Fibroblast of skin of left biceps (primary cell): ENCODE measurements around the gene CDC40.
"Not testable (repeated sequence)": the region's sequence is repeated elsewhere in the genome, so short reads cannot be mapped to it uniquely, and the experiment has no call there.

ENCODE experiments used
- DNase-seq, 2 experiments: peaks; one replicate each; pipeline ENCODE4 v3.0.0-alpha.2; 2013; ENCODE audit warnings: low read depth in 2 of 2

The CDC40 gene

GRCh38 chr6:110201151-110201884, 21.1 kb downstream of the CDC40 start:
- no peak for DNase-seq

GRCh38 chr6:110207652-110208051, 27.4 kb downstream of the CDC40 start:
- DNase-seq, result no peak

- DNase-seq, result no peak
These were observed 31.5 kb downstream of the CDC40 start for GRCh38 chr6:110211753-110212152.

GRCh38 chr6:110214338-110214737, 34.1 kb downstream of the CDC40 start:
- DNase-seq, result no peak

- no peak for DNase-seq
These were observed 35.9 kb downstream of the CDC40 start for GRCh38 chr6:110216140-110216539.

GRCh38 chr6:110217266-110217665, 37.0 kb downstream of the CDC40 start:
- DNase-seq, result no peak

GRCh38 chr6:110221738-110222137, 41.5 kb downstream of the CDC40 start:
- no peak for DNase-seq

GRCh38 chr6:110226261-110226660, 46.0 kb downstream of the CDC40 start:
- no peak for DNase-seq

GRCh38 chr6:110232450-110232849, 52.2 kb downstream of the CDC40 start:
- DNase-seq, result no peak

GRCh38 chr6:110233770-110234374, 53.6 kb downstream of the CDC40 start:
- no peak for DNase-seq

GRCh38 chr6:110236007-110236406, 55.8 kb downstream of the CDC40 start:
- not testable (repeated sequence) for DNase-seq

- no peak for DNase-seq
These were observed 59.5 kb downstream of the CDC40 start for GRCh38 chr6:110239526-110240274.

GRCh38 chr6:110244621-110245020, 64.4 kb downstream of the CDC40 start:
- not testable (repeated sequence) for DNase-seq

- DNase-seq, result no peak
These were observed 66.2 kb downstream of the CDC40 start for GRCh38 chr6:110246378-110246777.

GRCh38 chr6:110246900-110247546, 66.8 kb downstream of the CDC40 start:
- DNase-seq, result no peak

- DNase-seq, result no peak
These were observed 69.8 kb downstream of the CDC40 start for GRCh38 chr6:110250058-110250457.

GRCh38 chr6:110250838-110251237, 70.6 kb downstream of the CDC40 start:
- DNase-seq, result no peak

- no peak for DNase-seq
These were observed 75.1 kb downstream of the CDC40 start for GRCh38 chr6:110255211-110255750.

GRCh38 chr6:110256366-110256765, 76.1 kb downstream of the CDC40 start:
- DNase-seq, result no peak

- DNase-seq, result no peak
These were observed 85.0 kb downstream of the CDC40 start for GRCh38 chr6:110265273-110265672.

GRCh38 chr6:110266996-110267395, 86.8 kb downstream of the CDC40 start:
- no peak for DNase-seq

- DNase-seq, result no peak
These were observed 89.4 kb downstream of the CDC40 start for GRCh38 chr6:110269623-110270022.
